HG03354 (cell line): Measurements from ENCODE around the gene CEP44.
"Not testable (repeated sequence)": the region's sequence is repeated elsewhere in the genome, so short reads cannot be mapped to it uniquely, and the experiment has no call there.

Source experiments
- ATAC-seq: cut with Tn5 transposase; IDR thresholded peaks from one replicate; pipeline ENCODE4 v1.9.1; 2021; ENCODE audit warnings: mild to moderate bottlenecking; ENCODE audit not compliant: unreplicated experiment, poor library complexity, severe bottlenecking

The CEP44 gene

DNA sequence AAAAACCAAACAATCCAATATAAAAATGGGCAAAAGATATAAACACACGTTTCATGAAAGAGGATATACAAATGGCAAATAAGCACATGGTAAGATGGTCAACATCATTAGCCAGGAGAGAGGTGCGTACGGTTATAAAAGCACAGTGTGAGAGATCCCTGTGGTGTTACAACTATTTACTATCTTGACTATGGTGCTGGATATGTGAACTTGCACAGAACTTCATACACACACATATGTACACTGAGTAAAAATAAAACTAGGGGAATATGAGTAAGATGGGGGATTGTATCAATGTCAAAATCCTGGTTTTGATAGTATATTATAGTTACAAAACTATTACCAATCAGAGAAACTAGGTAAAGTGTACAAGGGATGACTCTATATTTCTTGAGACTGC, 8.6 kb upstream of the CEP44 start:
- no peak for ATAC-seq

DNA sequence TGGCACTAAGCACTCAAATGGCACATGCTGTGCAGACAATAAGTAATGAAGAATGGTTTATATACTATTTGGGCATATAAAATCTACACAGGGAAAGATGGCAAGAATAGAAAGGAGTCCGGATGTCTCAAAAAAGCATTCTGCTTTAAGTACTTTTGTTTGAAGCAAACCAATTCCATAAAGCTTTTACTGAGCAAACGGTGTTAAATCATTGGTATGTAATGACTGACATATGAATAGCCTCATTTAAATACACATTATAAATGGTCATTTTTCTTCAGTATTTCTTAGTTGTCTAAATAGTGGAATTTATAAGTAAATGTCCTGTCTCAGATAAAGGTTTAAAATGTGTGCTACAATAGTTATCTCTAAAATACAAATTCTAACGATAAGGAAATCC, 6.3 kb upstream of the CEP44 start:
- ATAC-seq: no peak

- ATAC-seq: peak; percentile 26
Measured at GRCh38 chr4:174278467-174278866, 5.2 kb upstream of the CEP44 start.

DNA sequence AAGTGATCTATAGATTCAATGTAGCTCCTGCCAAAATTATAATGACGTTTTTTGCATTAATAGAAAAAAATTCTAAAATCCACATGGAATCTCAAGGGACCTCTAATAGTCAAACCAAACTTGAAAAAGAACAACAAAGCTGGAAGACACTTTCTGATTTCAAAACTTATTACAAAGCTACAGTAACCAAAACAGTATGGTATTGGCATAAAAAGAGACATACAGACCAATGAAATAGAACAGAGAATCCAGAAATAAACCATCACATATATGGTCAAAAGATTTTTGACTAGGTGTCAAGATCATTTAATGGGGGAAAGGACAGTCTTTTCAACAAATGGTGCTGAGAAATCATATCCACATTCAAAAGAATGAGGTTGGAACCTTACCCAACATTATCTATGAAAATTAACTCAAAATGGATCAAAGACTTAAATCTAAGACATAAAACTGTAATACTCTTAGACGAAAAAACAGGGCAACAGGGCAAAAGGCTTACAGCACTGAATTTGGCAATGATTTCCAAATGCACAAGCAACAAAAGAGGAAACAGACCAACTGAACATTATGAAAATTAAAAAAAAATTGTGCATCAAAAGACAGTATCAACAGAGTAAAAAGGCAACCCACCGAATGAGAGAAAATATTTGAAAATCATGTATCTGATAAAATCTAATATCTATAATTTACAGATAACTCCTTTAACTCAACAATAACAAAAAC, 4.1 kb upstream of the CEP44 start:
- ATAC-seq: no peak

- no peak for ATAC-seq
Measured at GRCh38 chr4:174281182-174281737, 2.5 kb upstream of the CEP44 start.

GRCh38 chr4:174281901-174282300, 1.8 kb upstream of the CEP44 start:
- ATAC-seq: no peak

GRCh38 chr4:174282836-174283506, 740 bp upstream of the CEP44 start:
- ATAC-seq: peak; percentile 98

- no peak for ATAC-seq
Measured at GRCh38 chr4:174284487-174284886, 776 bp downstream of the CEP44 start.

- no peak for ATAC-seq
Measured at GRCh38 chr4:174286870-174287269, 3.2 kb downstream of the CEP44 start.

DNA sequence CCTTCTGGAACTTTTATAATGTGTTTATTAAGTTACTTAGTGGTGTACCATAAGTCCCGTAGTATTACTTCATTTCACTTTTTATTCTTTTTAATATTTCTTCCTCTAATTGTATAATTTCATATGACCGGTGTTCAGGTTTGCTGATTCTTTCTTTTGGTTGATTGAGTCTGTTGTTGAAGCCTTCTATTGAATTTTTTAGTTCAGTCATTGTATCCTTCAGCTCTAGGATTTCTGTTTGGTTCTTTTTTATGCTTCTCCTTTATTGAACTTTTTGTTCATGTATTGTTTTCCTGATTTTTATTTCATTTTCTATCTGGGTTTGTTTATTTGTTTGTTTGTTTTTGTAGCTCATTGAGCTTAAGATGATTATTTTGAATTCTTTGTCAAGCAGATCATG, 8.8 kb downstream of the CEP44 start:
- no peak for ATAC-seq

DNA sequence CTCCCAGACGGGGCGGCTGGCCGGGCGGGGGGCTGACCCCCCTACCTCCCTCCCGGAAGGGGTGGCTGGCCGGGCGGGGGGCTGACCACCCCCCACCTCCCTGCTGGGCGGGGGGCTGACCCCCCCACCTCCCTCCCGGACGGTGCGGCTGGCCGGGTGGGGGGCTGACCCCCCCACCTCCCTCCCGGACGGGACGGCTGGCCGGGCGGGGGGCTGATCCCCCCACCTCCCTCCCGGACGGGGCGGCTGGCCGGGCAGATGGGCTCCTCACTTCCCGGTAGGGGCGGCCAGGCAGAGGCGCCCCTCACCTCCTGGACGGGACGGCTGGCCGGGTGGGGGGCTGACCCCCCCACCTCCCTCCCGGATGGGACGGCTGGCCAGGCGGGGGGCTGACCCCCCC, 10.9 kb downstream of the CEP44 start:
- not testable (repeated sequence) for ATAC-seq

DNA sequence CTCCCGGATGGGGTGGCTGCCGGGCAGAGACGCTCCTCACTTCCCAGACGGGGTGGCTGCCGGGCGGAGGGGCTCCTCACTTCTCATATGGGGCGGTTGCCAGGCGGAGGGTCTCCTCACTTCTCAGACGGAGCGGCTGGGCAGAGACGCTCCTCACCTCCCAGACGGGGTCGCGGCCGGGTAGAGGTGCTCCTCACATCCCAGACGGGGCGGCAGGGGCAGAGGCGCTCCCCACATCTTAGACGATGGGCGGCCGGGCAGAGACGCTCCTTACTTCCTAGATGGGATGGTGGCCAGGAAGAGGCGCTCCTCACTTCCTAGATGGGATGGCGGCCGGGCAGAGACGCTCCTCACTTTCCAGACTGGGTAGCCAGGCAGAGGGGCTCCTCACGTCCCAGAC, 11.4 kb downstream of the CEP44 start:
- not testable (repeated sequence) for ATAC-seq

- ATAC-seq: no peak
Measured at GRCh38 chr4:174303687-174304086, 20.0 kb downstream of the CEP44 start.

GRCh38 chr4:174304664-174305063, 21.0 kb downstream of the CEP44 start:
- no peak for ATAC-seq

DNA sequence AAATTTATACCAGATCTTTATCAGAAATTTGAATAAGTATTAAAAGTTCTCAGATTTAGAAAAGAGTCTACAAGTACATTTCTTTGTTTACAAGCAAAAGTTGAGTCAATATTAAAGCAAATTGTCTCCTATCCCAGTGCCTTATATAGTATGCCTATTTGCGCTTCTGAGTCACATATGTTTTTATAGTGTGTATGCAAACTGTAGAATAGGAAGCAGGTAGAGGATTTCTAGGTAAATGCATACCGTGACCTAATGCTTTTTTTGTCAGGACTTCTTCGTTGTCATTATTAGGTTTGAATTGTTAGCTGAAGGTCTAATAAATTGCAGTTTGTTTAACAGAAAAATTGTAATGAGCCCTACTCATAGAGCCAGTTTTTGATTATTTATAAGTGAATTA, 22.2 kb downstream of the CEP44 start:
- ATAC-seq: no peak

- peak; percentile 82 for ATAC-seq
Measured at GRCh38 chr4:174307694-174308093, 24.0 kb downstream of the CEP44 start.

DNA sequence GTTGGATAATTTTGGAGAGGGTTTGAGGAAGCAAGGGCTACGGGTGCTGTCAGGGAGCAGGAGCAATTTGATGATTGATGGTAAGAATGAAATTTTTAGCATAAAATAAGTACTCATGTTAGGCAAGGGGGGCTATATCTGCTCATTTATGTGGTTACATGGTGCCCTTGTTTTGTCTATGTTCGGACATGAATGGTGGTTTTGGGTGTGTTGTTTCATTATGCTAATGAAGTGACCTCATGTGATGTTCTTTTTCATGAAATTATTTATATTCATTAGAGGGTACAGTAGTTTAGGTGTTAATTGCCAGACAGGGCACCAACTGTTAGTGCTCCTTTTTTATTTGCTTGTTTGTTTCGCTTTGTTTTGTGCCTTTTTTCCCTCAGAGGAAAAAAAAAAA, 29.3 kb downstream of the CEP44 start:
- no peak for ATAC-seq

DNA sequence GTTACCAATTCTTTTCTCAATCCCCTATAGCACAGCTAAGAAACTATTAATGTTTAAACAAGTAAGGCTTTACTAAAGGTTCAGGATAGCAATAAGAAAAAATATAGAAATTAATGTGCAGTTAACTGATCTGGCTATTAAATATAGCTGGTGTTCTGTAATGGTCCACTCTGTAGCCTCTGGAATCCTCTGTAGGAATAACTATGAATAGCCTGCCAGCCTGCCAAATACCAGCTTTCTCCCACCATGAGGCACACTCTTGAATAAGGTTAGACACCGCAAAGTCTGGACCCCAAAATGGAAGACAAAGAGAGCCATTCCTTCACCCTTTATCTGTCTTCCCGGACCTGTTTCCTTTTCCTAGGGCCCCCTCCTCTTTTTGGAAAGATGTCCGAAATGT, 30.6 kb downstream of the CEP44 start:
- no peak for ATAC-seq

GRCh38 chr4:174314770-174315169, 31.1 kb downstream of the CEP44 start:
- ATAC-seq: no peak

GRCh38 chr4:174316546-174316945, 32.8 kb downstream of the CEP44 start:
- no peak for ATAC-seq

DNA sequence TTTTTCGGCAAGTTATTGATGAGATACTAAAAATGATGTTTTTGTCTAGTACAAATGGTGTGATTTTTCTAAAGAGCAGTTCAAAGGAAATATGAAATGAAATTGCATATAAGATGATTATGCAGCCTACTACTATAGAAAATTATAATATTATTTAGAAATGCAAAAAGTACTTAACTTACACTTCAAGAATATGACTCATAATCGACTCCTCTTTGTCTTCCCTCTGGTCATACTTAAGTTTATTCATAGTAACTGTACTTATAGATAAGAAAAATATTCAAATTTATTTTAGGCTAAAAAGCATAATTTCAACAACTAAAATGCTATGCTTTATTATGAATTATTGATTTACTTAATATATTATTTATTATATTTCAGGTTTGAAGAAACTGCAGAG, 33.2 kb downstream of the CEP44 start:
- no peak for ATAC-seq
